ENCODE data around the gene RAB14. TPM values are rescaled to one million over a fixed set of nuclear protein-coding genes. Genes with fewer than 3 reads are reported as not detected.

Gene RAB14
- total and polyA plus RNA-seq, 2 experiments from 2014 or later: 22.8 to 31.0 TPM

DNA sequence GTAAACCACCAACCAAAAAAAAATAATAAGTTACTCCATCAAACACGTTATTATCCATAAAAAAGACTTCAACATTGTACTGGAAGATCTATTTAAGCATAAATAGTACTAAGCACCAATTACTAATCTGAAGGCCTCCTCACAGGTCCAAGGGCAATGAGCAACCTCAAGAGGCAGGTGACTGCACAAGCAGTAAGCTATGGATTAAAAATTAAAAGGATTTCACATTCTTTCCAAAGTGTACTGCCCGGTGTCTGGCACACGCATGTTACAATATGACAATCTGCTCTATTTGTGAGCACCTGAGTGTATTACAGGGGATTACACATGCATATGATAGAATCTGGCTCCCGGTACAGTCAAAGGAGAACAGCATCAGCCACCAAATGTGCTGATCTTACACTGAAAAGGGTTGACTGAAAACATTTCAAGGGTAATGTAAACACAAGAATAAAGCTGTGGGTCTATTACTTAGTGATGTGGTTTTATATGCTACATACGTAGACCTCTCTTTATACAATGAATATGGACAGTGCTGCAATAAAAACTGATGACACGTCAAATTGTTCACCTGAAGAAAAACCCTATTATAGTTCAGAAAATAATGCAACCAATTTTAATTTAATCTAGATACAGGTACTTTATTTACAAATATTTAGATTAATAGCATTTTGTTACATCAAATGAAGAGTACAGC, 22.8 kb downstream of the RAB14 start:
- Mint-ChIP-seq H3K4me3 (no peak overlapping the region), H3K4me1 (peaks cover 3% of the 10 kb centered on the region; the same call in 1 of the 3 replicates), H3K27me3 (ENCODE audit: insufficient read depth, low read depth, poor library complexity) (no peaks in the 10 kb centered on the region), H3K27ac (no peak overlapping the region), H3K36me3 (ENCODE audit: low read depth) (peaks cover 20% of the 10 kb centered on the region; the same call in 2 of the 3 replicates), H3K9me3 (no peaks in the 10 kb centered on the region)
- H3K79me2 ChIP-seq (replicated peaks; ENCODE audit: insufficient read depth): no peaks in the 10 kb centered on the region
- no peak overlapping the region for H3K4me3 ChIP-seq
- 0 out of 2 replicates have a peak, but pooled peaks cover 2% of the 10 kb centered on the region for H3K36me3 ChIP-seq (ENCODE audit: insufficient read depth)
- ATAC-seq (no peak), DNase-seq (ENCODE audit: low spot score) (no peak)
- H3K4me1 ChIP-seq (ENCODE audit: insufficient read depth): no peaks in the 10 kb centered on the region
- H3K9me2 ChIP-seq (ENCODE audit: insufficient read depth): no peaks in the 10 kb centered on the region
- H4K20me1 ChIP-seq (replicated peaks; ENCODE audit: insufficient read depth): 0 out of 2 replicates have a peak, but pooled peaks cover 13% of the 10 kb centered on the region
- no peak overlapping the region for H2AFZ ChIP-seq
- H3K27me3 ChIP-seq (ENCODE audit: insufficient read depth): no peaks in the 10 kb centered on the region
- H3K4me2 ChIP-seq: no peak overlapping the region
- H3F3A ChIP-seq (replicated peaks; ENCODE audit: low read depth): no peaks in the 10 kb centered on the region
- no peak overlapping the region for H3K27ac ChIP-seq (ENCODE audit: low read depth)
- TF ChIP-seq POLR2AphosphoS5 (IDR thresholded peaks at IDR 0.05; ENCODE audit: low read depth): no peak
- TF ChIP-seq, protein P1, sequence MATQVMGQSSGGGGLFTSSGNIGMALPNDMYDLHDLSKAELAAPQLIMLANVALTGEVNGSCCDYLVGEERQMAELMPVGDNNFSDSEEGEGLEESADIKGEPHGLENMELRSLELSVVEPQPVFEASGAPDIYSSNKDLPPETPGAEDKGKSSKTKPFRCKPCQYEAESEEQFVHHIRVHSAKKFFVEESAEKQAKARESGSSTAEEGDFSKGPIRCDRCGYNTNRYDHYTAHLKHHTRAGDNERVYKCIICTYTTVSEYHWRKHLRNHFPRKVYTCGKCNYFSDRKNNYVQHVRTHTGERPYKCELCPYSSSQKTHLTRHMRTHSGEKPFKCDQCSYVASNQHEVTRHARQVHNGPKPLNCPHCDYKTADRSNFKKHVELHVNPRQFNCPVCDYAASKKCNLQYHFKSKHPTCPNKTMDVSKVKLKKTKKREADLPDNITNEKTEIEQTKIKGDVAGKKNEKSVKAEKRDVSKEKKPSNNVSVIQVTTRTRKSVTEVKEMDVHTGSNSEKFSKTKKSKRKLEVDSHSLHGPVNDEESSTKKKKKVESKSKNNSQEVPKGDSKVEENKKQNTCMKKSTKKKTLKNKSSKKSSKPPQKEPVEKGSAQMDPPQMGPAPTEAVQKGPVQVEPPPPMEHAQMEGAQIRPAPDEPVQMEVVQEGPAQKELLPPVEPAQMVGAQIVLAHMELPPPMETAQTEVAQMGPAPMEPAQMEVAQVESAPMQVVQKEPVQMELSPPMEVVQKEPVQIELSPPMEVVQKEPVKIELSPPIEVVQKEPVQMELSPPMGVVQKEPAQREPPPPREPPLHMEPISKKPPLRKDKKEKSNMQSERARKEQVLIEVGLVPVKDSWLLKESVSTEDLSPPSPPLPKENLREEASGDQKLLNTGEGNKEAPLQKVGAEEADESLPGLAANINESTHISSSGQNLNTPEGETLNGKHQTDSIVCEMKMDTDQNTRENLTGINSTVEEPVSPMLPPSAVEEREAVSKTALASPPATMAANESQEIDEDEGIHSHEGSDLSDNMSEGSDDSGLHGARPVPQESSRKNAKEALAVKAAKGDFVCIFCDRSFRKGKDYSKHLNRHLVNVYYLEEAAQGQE (IDR thresholded peaks at IDR 0.05; ENCODE audit: unreplicated experiment): no peak
- TF ChIP-seq STAT1 (IDR thresholded peaks at IDR 0.05; ENCODE audit: unreplicated experiment): no peak
- TF ChIP-seq EZH2 (IDR thresholded peaks at IDR 0.05; ENCODE audit: low read depth, unreplicated experiment): no peak
- no peak for TF ChIP-seq ETS1 (IDR thresholded peaks at IDR 0.05)
- TF ChIP-seq CREB1 (CRISPR knock-in tag; IDR thresholded peaks at IDR 0.05; ENCODE audit: low read depth): no peak
- TF ChIP-seq ZNF114 (CRISPR knock-in tag; IDR thresholded peaks at IDR 0.05): no peak
- TF ChIP-seq JUNB (IDR thresholded peaks at IDR 0.05; ENCODE audit: unreplicated experiment): no peak
- TF ChIP-seq EZH2phosphoT487 (IDR thresholded peaks at IDR 0.05; ENCODE audit: unreplicated experiment): no peak
- TF ChIP-seq, protein P2, sequence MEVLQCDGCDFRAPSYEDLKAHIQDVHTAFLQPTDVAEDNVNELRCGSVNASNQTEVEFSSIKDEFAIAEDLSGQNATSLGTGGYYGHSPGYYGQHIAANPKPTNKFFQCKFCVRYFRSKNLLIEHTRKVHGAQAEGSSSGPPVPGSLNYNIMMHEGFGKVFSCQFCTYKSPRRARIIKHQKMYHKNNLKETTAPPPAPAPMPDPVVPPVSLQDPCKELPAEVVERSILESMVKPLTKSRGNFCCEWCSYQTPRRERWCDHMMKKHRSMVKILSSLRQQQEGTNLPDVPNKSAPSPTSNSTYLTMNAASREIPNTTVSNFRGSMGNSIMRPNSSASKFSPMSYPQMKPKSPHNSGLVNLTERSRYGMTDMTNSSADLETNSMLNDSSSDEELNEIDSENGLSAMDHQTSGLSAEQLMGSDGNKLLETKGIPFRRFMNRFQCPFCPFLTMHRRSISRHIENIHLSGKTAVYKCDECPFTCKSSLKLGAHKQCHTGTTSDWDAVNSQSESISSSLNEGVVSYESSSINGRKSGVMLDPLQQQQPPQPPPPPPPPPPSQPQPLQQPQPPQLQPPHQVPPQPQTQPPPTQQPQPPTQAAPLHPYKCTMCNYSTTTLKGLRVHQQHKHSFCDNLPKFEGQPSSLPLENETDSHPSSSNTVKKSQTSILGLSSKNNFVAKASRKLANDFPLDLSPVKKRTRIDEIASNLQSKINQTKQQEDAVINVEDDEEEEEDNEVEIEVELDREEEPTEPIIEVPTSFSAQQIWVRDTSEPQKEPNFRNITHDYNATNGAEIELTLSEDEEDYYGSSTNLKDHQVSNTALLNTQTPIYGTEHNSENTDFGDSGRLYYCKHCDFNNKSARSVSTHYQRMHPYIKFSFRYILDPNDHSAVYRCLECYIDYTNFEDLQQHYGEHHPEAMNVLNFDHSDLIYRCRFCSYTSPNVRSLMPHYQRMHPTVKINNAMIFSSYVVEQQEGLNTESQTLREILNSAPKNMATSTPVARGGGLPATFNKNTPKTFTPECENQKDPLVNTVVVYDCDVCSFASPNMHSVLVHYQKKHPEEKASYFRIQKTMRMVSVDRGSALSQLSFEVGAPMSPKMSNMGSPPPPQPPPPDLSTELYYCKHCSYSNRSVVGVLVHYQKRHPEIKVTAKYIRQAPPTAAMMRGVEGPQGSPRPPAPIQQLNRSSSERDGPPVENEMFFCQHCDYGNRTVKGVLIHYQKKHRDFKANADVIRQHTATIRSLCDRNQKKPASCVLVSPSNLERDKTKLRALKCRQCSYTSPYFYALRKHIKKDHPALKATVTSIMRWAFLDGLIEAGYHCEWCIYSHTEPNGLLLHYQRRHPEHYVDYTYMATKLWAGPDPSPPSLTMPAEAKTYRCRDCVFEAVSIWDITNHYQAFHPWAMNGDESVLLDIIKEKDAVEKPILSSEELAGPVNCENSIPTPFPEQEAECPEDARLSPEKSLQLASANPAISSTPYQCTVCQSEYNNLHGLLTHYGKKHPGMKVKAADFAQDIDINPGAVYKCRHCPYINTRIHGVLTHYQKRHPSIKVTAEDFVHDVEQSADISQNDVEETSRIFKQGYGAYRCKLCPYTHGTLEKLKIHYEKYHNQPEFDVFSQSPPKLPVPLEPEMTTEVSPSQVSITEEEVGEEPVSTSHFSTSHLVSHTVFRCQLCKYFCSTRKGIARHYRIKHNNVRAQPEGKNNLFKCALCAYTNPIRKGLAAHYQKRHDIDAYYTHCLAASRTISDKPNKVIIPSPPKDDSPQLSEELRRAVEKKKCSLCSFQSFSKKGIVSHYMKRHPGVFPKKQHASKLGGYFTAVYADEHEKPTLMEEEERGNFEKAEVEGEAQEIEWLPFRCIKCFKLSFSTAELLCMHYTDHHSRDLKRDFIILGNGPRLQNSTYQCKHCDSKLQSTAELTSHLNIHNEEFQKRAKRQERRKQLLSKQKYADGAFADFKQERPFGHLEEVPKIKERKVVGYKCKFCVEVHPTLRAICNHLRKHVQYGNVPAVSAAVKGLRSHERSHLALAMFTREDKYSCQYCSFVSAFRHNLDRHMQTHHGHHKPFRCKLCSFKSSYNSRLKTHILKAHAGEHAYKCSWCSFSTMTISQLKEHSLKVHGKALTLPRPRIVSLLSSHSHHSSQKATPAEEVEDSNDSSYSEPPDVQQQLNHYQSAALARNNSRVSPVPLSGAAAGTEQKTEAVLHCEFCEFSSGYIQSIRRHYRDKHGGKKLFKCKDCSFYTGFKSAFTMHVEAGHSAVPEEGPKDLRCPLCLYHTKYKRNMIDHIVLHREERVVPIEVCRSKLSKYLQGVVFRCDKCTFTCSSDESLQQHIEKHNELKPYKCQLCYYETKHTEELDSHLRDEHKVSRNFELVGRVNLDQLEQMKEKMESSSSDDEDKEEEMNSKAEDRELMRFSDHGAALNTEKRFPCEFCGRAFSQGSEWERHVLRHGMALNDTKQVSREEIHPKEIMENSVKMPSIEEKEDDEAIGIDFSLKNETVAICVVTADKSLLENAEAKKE (CRISPR knock-in tag; IDR thresholded peaks at IDR 0.05): no peak
- no peak for TF ChIP-seq ZNF331 (CRISPR knock-in tag; IDR thresholded peaks at IDR 0.05; ENCODE audit: low read depth)
- no peak for TF ChIP-seq NANOG (IDR thresholded peaks at IDR 0.05; ENCODE audit: borderline replicate concordance)
- TF ChIP-seq, protein P3, sequence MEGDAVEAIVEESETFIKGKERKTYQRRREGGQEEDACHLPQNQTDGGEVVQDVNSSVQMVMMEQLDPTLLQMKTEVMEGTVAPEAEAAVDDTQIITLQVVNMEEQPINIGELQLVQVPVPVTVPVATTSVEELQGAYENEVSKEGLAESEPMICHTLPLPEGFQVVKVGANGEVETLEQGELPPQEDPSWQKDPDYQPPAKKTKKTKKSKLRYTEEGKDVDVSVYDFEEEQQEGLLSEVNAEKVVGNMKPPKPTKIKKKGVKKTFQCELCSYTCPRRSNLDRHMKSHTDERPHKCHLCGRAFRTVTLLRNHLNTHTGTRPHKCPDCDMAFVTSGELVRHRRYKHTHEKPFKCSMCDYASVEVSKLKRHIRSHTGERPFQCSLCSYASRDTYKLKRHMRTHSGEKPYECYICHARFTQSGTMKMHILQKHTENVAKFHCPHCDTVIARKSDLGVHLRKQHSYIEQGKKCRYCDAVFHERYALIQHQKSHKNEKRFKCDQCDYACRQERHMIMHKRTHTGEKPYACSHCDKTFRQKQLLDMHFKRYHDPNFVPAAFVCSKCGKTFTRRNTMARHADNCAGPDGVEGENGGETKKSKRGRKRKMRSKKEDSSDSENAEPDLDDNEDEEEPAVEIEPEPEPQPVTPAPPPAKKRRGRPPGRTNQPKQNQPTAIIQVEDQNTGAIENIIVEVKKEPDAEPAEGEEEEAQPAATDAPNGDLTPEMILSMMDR (conservative IDR thresholded peaks at IDR 0.05; ENCODE audit: low read depth in 2 of 2): no peak
